Measurements from ENCODE around the gene RBKS. TPM values are rescaled to one million over a fixed set of nuclear protein-coding genes. Genes with fewer than 3 reads are reported as not detected.

Gene RBKS
- total and polyA plus RNA-seq, 2 of the 8 experiments (the other 6 are each of a cell fraction or from before 2014, with no cell fraction given): 1.1 to 1.5 TPM

GRCh38 chr2:27831279-27832050 lies 58.7 kb downstream of the RBKS start:
- Histone ChIP-seq H4K5ac (ENCODE audit: insufficient read length, low read depth, low read length) (no peak overlapping the region), H3K79me1 (ENCODE audit: low read depth, low read length) (no peaks in the 10 kb centered on the region), H2BK12ac (ENCODE audit: low read depth, low read length) (no peak overlapping the region), H3K23me2 (ENCODE audit: low read depth, low read length) (no peaks in the 10 kb centered on the region), H3K56ac (replicated peaks; ENCODE audit: insufficient read length, low read depth, low read length) (no peak overlapping the region), H3K27ac (ENCODE audit: low read depth, low read length) (no peak overlapping the region), H2BK120ac (replicated peaks; ENCODE audit: low read depth, low read length) (no peak overlapping the region), H4K91ac (replicated peaks; ENCODE audit: insufficient read length, low read length) (no peak overlapping the region), H3K14ac (ENCODE audit: insufficient read length) (no peak overlapping the region), H3K27me3 (replicated peaks in 1 of 4; ENCODE audit: control insufficient read depth in 3 of 4, extremely low read depth in 1 of 4, insufficient read depth in 3 of 4, low read length in 3 of 4) (no peaks in the 10 kb centered on the region), H2BK15ac (ENCODE audit: low read length) (no peak overlapping the region), H2AFZ (ENCODE audit: low read length) (no peak overlapping the region), H2AK5ac (ENCODE audit: low read depth, low read length) (no peak overlapping the region), H3K4me3 (ENCODE audit: extremely low read depth in 1 of 4, insufficient read depth in 2 of 4, low read depth in 3 of 4, low read length in 4 of 4) (no peak overlapping the region), H2BK20ac (ENCODE audit: low read length) (no peak overlapping the region), H4K8ac (ENCODE audit: extremely low read depth, insufficient read depth, low read length) (no peak overlapping the region), H3K4ac (replicated peaks; ENCODE audit: insufficient read length, low read depth, low read length) (no peak overlapping the region), H2BK5ac (ENCODE audit: low read depth, low read length) (no peak overlapping the region), H3K36me3 (ENCODE audit: control insufficient read depth in 2 of 4, insufficient read depth in 4 of 4, low read length in 3 of 4) (no peaks in the 10 kb centered on the region), H3K4me2 (ENCODE audit: insufficient read depth in 1 of 2, low read depth in 2 of 2, low read length in 2 of 2) (no peak overlapping the region), H3K18ac (ENCODE audit: extremely low read depth, low read length) (no peak overlapping the region), H3K9ac (replicated peaks in 1 of 4; ENCODE audit: extremely low read depth in 1 of 4, low read depth in 3 of 4, low read length in 3 of 4) (no peak overlapping the region), H4K20me1 (replicated peaks in 1 of 2; ENCODE audit: control insufficient read depth in 1 of 2, insufficient read depth in 2 of 2, low read length in 2 of 2) (no peaks in the 10 kb centered on the region), H3K4me1 (replicated peaks in 1 of 4; ENCODE audit: control insufficient read depth in 3 of 4, insufficient read depth in 4 of 4, low read length in 3 of 4) (no peaks in the 10 kb centered on the region; a peak in 1 of 7 replicates), H3K23ac (ENCODE audit: insufficient read length) (no peak overlapping the region), H3K9me3 (ENCODE audit: insufficient read depth in 2 of 2, low read depth in 1 of 2, low read length in 1 of 2) (no peaks in the 10 kb centered on the region), H3K79me2 (ENCODE audit: control insufficient read depth in 1 of 2, insufficient read depth in 2 of 2, low read length in 2 of 2) (no peaks in the 10 kb centered on the region)
- ChIA-PET CTCF (ENCODE audit: partially characterized antibody) (interaction anchor here (0.6 to 1.2 kb wide), 3 partner anchors 8 to 25 kb away, joined by 3 to 4 read pairs (median 3); no protein-coding TSS in a partner anchor), POLR2A (ENCODE audit: partially characterized antibody) (no interaction called here)
- WGBS, 2 experiments (ENCODE audit: extremely low coverage in 1 of 2, insufficient coverage in 1 of 2, insufficient read length in 1 of 2, insufficient replicate concordance in 2 of 2, low coverage in 1 of 2, low lambda C conversion rate in 2 of 2, missing lambda C conversion rate in 1 of 2): 85% methylated on average over 7 of the region's 7 CpGs; no CpG with 5 or more reads in 1 of the 2 experiments
- DNase-seq (ENCODE audit: low read depth in 1 of 2, low spot score in 2 of 2): no peak
- no peak for FAIRE-seq
- TF ChIP-seq CBX8 (IDR thresholded peaks at IDR 0.05; ENCODE audit: borderline replicate concordance, low read depth, low read length) (no peak), CEBPB (IDR thresholded peaks at IDR 0.05; ENCODE audit: low read depth, low read length) (no peak; the same call in 1 of the 2 replicates), JUND (IDR thresholded peaks at IDR 0.05; ENCODE audit: low read length) (no peak), MAX (IDR thresholded peaks at IDR 0.05) (no peak), TEAD4 (IDR thresholded peaks at IDR 0.05; ENCODE audit: low read depth, low read length) (no peak), MAFK (IDR thresholded peaks at IDR 0.05; ENCODE audit: low read depth, low read length) (no peak)

Measured in H1 (cell line).